Activated CD4-positive, alpha-beta T cell treated with anti-CD3 and anti-CD28 coated beads for 24 hours (primary cell): ENCODE data around the gene UBAC1.

Source experiments
- DNase-seq, 2 donors: peaks; one replicate each; pipeline ENCODE4 v3.0.0-alpha.2; 2020; ENCODE audit warnings: low read depth in 2 of 2

The UBAC1 gene

GRCh38 chr9:135961277-135961715, at the start of gene UBAC1:
Gene UBAC1 (minus strand): TSS chr9:135961373. CDS start chr9:135961162, 211 bp downstream.
- DNase-seq = peak; percentile 88 to 93

GRCh38 chr9:136010615-136011361, 49.6 kb upstream of the UBAC1 start:
- no peak for DNase-seq

GRCh38 chr9:136010176-136010575, 49.0 kb upstream of the UBAC1 start:
- no peak for DNase-seq

GRCh38 chr9:136009516-136009915, 48.3 kb upstream of the UBAC1 start:
- no peak for DNase-seq

- DNase-seq = no peak
Measured at GRCh38 chr9:136008693-136008997, 47.5 kb upstream of the UBAC1 start.

- no peak for DNase-seq
Measured at GRCh38 chr9:136007934-136008692, 46.9 kb upstream of the UBAC1 start.

GRCh38 chr9:136007276-136007933, 46.2 kb upstream of the UBAC1 start:
- no peak for DNase-seq

- no peak for DNase-seq
Measured at GRCh38 chr9:136006169-136006568, 45.0 kb upstream of the UBAC1 start.

GRCh38 chr9:136004712-136005111, 43.5 kb upstream of the UBAC1 start:
- no peak for DNase-seq

GRCh38 chr9:136004219-136004618, 43.0 kb upstream of the UBAC1 start:
- no peak for DNase-seq

- no peak for DNase-seq
Measured at GRCh38 chr9:136003411-136004218, 42.4 kb upstream of the UBAC1 start.

GRCh38 chr9:136002881-136003280, 41.7 kb upstream of the UBAC1 start:
- no peak for DNase-seq

- no peak for DNase-seq
Measured at GRCh38 chr9:136002215-136002614, 41.0 kb upstream of the UBAC1 start.

GRCh38 chr9:136001231-136001630, 40.1 kb upstream of the UBAC1 start:
- DNase-seq = no peak

- DNase-seq = no peak
Measured at GRCh38 chr9:135998410-135999071, 37.4 kb upstream of the UBAC1 start.

GRCh38 chr9:135998016-135998380, 36.8 kb upstream of the UBAC1 start:
- no peak for DNase-seq

- no peak for DNase-seq
Measured at GRCh38 chr9:135997090-135998015, 36.2 kb upstream of the UBAC1 start.

- DNase-seq = no peak
Measured at GRCh38 chr9:135995816-135996215, 34.6 kb upstream of the UBAC1 start.

GRCh38 chr9:135994501-135995192, 33.5 kb upstream of the UBAC1 start:
- DNase-seq = no peak
